Cortex of kidney (tissue), 1 donor: Measurements from ENCODE around the gene TAF4B.
"Not testable (repeated sequence)": the region's sequence is repeated elsewhere in the genome, so short reads cannot be mapped to it uniquely, and the experiment has no call there.

ENCODE experiments used
- DNase-seq: peaks from one replicate; lab custom pipeline; 2025; lab: John Stamatoyannopoulos, UW

Gene TAF4B

GRCh38 chr18:26226229-26227050 lies at the start of gene TAF4B:
TSS of gene TAF4B (plus strand) at chr18:26226445. CDS start at chr18:26226934, 489 bp downstream.
- DNase-seq = peak; percentile 10

DNA sequence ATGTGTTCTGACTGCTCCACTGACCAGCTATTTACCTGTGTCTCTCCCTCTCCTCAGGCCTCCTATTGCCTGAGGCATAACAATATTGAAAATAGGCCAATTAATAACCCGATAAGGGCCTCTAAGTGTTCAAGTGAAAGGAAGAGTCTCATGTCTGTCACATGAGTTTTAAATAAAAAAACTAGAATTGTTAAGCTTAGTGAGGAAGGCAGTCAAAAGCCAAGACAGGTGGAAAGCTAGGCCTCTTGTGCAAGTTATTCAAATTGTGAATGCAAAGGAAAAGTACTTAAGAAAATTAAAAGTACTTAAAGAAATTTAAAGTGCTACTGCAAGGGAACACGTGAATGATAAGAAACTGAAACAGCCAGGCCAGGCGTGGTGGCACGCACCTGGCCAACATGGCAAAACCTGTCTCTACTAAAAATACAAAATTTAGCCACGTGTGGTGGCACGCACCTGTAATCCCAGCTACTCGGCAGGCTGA lies 44.9 kb upstream of the TAF4B start:
- DNase-seq = no peak

DNA sequence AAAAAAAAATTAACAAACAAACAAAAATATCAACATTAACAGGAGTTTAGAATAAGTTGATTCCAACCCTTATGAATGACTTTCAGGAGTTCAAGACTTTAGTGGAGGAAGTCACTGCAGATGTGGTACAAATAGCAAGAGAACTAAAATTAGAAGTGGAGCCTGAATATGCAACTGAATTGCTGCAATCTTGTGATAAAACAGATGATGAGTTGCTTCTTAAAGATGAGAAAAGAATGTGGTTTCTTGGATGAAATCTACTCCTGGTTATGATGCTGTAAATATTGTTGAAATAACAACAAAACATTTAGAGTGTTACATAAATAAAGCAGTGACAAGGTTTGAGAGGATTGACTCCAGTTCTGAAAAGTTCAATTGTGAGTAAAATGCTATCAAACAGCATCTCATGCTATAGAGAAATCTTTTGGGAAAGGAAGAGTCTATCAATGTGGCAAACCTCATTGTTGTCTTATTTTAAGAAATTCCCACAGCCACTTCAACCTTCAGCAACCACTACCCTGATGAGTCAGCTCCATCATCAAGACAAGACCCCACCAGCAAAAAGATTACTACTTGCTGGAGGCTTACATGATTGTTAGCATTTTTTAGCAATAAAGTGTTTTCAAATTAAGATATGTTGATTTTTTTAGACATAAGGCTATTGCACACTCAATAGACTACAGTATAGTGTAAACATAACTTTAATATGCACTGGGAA lies 42.7 kb upstream of the TAF4B start:
- DNase-seq = no peak

- no peak for DNase-seq
These were observed 41.0 kb upstream of the TAF4B start for GRCh38 chr18:26185267-26185666.

- DNase-seq = no peak
These were observed 35.7 kb upstream of the TAF4B start for GRCh38 chr18:26190506-26190905.

GRCh38 chr18:26192233-26192632 lies 34.0 kb upstream of the TAF4B start:
- DNase-seq = no peak

GRCh38 chr18:26196605-26197004 lies 29.6 kb upstream of the TAF4B start:
- no peak for DNase-seq

DNA sequence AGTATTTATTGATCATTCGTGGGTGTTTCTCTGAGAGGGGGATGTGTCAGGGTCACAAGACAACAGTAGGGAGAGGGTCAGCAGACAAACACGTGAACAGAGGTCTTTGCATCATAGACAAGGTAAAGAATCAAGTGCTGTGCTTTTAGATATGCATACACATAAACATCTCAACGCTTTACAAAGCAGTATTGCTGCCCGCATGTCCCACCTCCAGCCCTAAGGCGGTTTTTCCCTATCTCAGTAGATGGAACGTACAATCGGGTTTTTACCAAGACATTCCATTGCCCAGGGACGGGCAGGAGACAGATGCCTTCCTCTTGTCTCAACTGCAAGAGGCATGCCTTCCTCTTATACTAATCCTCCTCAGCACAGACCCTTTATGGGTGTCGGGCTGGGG lies 24.2 kb upstream of the TAF4B start:
- DNase-seq = not testable (repeated sequence)

GRCh38 chr18:26205318-26205717 lies 20.9 kb upstream of the TAF4B start:
- DNase-seq = no peak

- no peak for DNase-seq
These were observed 19.8 kb upstream of the TAF4B start for GRCh38 chr18:26206488-26206887.

DNA sequence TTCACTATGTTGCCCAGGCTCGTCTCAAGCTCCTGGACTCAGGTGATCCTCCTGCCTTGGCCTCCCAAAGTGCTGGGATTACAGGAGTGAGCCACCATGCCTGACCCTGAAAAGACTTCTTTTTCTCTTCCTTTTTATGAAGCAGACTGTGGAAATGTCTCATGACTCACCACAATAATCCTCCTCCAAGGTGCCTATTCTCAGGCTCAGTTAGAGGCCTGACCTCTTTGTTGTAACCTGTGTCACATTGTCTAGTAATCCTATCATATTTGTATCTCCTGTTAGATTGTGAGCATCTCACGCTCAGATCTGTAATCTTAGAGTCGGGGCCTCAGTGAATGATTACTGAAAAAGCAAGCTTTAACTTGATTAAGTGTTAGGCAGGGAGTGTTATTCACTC lies 18.3 kb upstream of the TAF4B start:
- no peak for DNase-seq

GRCh38 chr18:26208977-26209376 lies 17.3 kb upstream of the TAF4B start:
- DNase-seq = no peak

DNA sequence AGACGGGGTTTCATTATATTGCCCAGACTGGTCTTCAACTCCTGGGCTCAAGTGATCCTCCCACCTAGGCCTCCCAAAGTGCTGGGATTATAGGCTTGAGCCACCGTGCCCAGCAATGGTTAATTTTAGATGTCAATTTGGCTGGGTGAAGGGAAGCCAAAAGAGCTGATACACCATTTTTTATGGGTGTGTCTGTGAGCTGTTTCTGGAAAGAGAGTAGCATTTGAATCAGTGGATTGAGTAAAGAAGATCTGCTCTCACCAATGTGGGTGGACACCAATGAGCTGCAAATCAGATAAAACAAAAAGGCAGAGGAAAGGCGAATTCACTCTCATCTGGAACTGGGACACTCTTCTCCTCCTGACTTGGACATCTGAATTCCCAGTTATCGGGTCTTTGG lies 16.1 kb upstream of the TAF4B start:
- DNase-seq = no peak

- no peak for DNase-seq
These were observed 10.8 kb upstream of the TAF4B start for GRCh38 chr18:26215247-26215970.

DNA sequence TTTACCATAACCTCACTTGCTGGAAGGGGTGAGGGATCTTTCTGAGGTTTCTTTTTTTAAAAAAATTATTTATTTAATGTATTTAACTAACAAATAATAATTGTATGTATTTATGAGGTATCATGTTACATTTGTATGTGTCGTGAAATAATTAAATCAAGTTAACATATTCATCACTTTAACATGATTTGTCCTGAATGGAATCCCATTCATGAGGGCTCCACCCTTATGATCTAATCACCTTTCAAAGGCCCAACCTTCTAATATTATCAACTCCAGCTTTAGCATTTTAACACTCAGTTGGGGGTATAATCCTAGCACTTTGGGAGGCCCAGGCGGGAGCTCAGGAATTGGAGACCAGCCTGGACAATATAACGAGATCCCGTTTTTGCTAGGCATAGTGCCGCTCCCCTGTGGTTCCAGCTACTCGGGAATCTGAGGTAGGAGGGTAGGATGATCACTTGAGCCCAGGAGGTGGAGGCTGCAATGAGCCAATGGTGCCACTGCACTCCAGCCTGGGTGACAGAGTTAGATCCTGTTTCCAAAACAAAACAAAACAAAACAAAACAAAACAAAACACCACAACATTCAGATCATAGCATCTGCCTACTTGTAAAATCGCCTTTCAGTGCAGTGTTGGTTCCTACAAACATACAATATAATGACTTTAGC lies 1.1 kb upstream of the TAF4B start:
- no peak for DNase-seq

GRCh38 chr18:26225915-26226228 lies 373 bp upstream of the TAF4B start:
- DNase-seq = no peak

- no peak for DNase-seq
These were observed 916 bp downstream of the TAF4B start for GRCh38 chr18:26227051-26227670.

DNA sequence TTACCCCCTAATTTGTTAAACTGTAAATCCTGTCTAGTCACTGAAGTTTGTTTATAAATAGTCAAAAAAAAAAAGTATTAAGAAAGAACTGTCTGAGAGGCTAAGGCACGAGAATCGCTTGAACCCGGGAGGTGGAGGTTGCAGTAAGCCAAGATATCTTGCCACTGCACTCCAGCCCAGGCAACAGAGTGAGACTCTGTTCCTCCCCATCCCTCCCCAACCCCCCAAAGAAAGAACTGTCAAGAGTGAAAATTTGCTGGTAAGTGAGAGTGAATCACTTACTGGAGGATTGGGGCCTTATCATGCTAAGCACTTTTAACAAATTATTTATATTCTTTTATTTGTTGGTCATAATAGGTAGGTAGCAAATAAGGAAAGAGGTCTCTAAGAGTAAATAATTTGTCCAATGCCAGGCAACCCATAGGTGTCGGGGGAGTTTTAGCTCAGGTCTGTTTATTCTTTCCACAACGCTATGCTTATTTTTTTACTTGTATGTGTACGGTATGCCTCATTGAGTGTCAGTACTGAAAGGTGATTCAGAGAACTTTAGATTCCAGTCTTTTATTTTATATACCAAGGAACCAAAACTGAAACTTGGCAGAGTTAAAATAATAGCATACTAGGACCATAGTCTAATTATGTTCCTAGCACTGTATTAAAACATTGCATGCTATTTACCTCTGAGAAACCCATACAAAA lies 2.5 kb downstream of the TAF4B start:
- DNase-seq = no peak

DNA sequence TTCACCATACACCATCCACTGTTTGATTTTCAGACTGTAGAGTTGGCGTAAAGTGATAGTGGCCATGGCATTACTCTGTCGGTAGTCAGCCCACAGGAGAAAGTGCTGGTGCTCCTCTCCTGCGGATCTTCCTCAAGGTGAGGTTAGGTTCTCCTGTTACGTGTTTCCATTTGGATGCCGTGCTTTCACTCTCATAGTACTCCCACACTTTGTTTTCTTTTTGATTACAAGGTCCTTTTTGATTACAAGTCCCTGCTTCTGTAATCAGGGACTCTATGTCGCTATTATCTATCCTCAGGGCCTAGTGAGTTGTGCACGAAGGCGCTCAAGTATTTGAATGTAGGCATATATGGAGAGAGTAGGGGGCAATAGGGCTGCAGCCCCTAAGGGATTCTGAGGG lies 4.3 kb downstream of the TAF4B start:
- no peak for DNase-seq

DNA sequence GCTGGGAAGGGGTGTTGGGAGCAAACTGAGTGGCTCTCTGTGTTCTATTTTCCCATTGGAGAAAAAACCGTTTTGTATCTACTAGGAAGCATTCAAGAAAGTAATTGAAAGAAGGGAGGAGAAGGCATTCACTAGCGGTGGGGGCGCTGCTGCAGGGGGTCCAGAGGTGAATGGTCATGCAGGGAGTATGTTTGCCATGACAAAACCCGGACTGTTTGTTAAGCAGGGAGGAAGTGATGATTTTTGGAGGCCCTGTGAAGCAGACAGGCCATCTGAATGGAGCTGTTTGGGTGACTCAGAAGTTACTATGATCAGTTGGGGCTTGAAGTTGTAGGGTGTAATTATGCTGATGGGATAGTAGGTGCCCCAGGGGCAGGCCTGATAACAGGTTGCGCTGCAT lies 7.0 kb downstream of the TAF4B start:
- DNase-seq = no peak

DNA sequence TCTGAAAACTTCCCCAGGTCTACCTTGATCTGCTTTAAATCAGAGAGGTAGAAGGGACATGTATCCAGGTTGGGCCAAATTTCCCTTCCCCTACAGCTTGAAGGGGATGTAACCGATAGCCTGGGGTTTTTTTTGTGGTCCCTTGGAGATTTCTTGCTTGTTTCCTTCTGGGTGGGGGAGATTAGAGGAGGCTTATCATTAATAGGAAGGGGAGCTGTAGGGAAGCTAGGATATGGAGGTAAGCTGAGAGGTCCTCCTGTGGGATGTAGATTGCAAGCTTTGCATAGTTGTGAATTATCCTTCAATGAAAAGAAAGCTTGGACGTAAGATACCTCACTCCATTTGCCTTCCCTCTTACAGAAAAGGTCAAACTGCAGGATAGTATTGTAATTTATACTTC lies 11.1 kb downstream of the TAF4B start:
- DNase-seq = not testable (repeated sequence)
